KBM-7 (cell line): ENCODE results near the gene TMEM183A.

Source experiments
- DNase-seq: peaks from one replicate; pipeline ENCODE4 v3.0.0-alpha.2; 2015
- in situ Hi-C: fragments of 300-500 bp; cut with MboI; formaldehyde crosslinking; loops from 2 replicates; pipeline ENCODE4 v1.14.3; 2020; ENCODE audit warnings: low sequenced_read_pairs, low pct_unique_long_range_greater_than_20kb, mixed read lengths

TMEM183A gene

GRCh38 chr1:203006948-203007871 lies at the start of gene TMEM183A:
Gene TMEM183A (plus strand): TSS chr1:203007374. CDS start chr1:203007466, 92 bp downstream.
- in situ Hi-C loops: no loop called here
- DNase-seq: peak; percentile 96

- DNase-seq: peak; percentile 85
- in situ Hi-C loops: no loop called here
Observed at GRCh38 chr1:202957733-202958543, 49.2 kb upstream of the TMEM183A start, which contains the start of gene ADIPOR1. Gene ADIPOR1 (minus strand): TSS chr1:202958312. CDS start chr1:202951070, 7,242 bp downstream.

GRCh38 chr1:202958544-202959275 lies 48.5 kb upstream of the TMEM183A start:
- no peak for DNase-seq
- in situ Hi-C loops: no loop called here

GRCh38 chr1:202959276-202959620 lies 47.9 kb upstream of the TMEM183A start:
- peak; percentile 15 for DNase-seq
- in situ Hi-C loops: no loop called here

DNA sequence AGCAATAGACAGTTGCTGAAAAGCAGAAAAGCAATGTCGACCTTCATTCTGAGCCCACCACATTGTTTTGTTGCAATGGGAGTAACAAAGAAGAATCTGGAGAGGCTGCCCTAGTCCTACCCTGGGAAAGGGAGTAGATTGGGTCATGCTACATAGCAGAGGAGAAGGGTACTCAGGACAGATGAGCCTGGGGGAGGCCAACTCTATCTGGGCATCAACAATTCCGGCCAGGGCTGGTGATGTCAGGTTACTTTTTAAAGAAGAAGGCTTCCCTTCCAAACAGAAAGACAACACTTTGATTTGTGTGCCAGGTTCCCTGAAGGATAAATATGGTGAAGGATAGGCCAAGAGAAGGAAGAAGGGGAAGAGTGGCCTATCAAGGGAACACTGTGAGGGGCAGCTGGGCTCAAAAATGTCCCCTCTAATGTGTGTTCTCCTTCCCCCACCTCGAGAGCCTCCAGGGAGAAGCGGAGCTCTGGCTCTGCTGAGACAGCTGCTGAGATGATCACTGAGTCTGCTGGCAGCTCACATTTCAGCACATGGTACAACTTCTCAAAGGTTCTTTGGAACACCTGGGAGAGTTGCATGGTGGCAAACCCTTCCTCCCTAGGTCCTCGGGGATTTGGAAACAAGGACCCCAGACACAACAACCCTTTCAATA lies 45.8 kb upstream of the TMEM183A start:
- in situ Hi-C loops: no loop called here
- no peak for DNase-seq

DNA sequence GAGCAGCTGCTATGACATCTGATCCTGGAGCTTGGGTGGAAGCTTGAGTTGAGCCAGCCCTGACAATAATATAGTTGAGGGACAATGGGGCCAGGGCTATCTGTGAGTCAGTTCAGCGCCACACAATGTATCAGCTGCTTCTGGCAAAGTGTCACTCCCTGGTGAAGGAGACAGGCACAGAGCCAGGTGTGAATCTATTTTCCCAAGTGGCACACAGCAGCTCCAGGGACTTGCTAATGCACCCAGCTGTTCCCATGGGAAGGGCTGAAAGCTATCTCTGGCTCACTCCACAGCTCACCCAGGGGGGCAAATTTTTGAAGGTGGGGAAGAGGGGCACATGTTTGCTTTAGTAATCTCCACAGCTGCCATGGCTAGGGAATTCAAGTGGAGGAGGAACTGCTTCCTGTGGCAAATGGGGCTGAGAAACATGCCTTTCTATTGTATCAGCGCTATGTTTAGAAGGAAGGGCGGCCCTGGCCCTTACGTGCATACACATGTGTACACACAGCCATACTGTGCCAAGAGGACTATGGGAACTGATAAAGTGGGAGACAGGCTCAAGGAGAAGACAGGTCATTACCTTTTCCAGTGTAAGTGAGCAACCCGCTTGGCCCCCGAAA lies 42.3 kb upstream of the TMEM183A start:
- in situ Hi-C loops: no loop called here
- no peak for DNase-seq

DNA sequence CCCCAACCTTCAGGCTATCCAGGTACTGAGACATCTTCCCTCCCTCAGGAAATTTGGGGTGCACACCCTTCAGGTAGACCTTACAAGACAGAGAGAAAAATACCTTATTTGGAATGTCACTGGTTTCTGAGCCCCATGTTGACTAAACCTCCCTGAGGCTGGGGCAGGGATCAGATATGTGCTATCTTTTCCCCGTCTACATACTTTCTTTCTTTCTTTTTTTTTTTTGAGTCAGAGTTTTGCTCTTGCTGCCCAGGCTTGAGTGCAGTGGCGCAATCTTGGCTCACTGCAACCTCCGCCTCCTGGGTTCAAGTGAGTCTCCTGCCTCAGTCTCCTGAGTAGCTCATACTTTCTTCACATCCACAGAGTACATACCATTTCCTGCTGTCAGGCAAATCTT lies 41.8 kb upstream of the TMEM183A start:
- in situ Hi-C loops: no loop called here
- DNase-seq: no peak

DNA sequence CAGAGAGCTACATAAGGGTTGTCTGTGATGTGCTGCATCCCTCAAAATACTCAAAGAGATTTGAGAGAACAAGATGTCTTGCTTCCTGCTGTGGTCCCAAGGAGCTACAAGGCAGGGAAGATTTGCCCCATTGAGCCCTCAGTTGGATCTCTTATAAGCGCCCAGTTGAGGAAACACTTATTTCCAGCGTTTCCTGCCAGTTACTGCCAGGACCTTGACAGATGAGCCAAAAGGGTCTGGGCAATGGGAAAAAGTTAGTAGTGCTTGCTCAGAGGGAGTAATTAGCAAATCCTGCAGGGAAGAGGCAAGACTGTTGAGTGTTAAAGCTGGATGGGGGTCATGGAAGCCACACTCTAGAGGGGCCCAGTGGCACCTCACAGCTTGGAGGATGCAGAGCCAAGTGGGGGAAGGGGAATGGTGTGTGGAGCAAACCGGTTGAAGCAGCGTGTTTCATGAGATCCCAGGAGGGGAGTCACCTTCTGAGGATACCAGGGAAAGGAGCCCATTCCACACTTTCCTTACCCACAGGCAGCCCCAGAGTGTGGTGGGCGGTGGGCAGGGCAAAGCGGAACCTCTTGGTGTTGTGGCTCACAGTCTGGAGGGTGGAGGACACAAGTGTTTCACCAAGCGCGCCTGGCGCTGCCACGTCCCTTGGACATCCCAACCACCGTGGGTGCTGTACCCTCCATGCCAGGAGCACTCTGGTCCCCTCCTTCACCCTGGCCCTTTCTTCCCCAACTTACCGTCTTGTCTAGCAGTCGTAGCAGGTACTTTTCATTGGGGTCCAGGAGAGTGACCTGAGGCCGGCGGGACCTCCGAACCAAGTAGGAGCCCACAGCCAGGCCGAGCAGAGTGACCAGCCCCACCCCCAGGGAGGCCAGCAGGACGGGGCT lies 40.9 kb upstream of the TMEM183A start:
- no peak for DNase-seq
- in situ Hi-C loops: no loop called here

DNA sequence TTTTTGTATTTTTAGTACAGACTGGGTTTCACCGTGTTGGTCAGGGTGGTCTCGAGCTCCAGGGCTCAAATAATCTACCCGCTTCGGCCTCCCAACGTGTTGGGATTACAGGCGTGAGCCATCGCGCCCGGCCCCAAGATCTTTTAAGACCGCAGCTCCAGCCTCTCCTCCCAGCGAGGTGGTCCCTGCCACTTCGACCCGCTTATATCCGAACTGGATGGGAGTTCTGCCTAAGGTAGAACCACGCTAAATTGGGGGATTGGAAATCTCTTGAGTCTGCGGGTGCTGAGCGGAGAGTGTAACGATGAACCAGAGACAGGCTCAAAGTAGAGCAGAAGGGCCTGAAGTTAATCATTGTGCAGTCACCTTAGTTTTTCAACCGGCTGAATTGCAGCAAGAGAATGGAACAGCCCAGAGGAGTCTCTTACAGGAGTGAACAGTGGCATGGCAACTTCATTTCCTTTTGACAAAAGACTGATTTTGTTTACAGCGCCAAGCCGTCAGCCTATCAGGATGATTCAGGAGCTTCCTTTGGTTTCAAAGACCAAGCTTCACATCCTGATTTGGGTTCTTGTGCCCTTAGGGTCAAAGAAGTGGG lies 39.4 kb upstream of the TMEM183A start:
- peak; percentile 57 for DNase-seq
- in situ Hi-C loops: no loop called here

DNA sequence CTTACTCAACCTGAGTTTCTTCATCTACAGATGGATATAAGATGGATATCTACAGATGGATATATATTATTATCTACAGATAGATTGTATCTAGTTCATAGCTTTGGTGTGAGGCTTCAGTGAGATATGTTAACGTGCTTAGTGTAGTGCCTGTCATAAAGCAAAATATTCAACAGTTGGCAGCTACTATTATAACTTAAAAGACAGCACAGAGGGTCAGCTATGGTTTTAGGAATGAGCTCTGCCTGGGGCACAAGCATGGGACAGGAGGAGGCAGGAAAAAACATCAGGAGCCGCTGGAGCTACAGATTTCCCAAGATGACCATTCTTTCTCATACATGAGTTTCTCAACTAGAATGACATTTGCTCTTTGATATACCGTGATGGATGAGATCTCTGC lies 38.8 kb upstream of the TMEM183A start:
- DNase-seq: no peak
- in situ Hi-C loops: no loop called here

DNA sequence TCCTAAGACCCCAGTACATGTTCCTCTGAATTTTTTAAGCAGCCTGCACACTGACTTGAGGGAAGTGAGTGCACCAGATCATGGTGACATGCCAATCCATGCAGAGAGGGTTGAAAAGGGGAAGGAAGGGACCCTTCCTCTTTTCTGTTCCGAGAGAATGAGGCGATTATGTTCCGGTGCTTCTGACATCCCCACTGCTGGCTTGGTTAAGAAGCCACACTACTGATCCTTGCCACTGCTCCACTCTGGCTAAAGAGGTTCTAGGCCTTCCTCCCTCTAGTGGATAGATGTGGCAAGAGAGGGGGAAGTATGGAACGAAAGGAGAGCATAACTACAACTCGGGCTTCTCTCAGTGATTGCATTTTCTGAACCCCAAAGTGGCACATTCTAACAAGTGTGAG lies 38.3 kb upstream of the TMEM183A start:
- DNase-seq: peak; percentile 98

DNA sequence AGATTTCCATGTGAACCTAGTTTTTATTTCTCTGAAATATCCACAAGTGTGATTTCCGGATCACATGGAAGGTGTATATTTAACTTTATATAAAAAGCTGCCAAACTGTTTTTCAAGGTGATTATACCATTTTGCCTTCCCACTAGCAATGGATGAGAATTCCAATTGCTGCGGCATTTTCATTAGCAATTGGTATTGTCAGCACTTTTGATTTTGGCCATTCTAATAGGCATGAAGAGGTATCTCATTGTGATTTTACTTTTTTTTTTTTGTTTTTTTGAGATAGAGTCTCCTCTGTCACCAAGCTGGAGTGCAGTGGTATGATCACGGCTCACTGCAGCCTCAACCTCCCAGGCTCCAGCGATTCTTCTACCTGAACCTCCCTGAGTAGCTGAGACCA lies 35.1 kb upstream of the TMEM183A start:
- in situ Hi-C loops: no loop called here
- no peak for DNase-seq

More for the DNA sequence above, 38.3 kb upstream of the TMEM183A start:
- in situ Hi-C loops: no loop called here

DNA sequence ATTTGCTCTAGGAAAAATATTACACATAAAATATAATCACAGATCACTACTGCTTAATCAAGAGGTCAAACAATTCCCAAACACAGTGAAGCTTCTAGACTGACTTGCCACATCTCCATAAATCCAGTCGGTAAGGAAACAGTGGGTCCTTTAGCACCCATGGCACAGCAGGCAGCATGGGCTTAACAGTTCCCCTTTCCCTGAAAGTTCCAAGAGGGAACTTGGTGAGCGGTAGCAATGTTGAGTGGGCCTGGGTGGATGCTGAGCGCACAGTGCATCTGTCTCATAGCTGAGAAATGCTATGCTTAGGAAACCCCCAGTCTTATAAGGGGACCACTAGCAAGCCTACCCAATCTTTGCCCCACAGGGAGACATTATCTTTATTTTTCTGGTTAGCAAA lies 32.3 kb upstream of the TMEM183A start:
- DNase-seq: no peak
- in situ Hi-C loops: no loop called here

DNA sequence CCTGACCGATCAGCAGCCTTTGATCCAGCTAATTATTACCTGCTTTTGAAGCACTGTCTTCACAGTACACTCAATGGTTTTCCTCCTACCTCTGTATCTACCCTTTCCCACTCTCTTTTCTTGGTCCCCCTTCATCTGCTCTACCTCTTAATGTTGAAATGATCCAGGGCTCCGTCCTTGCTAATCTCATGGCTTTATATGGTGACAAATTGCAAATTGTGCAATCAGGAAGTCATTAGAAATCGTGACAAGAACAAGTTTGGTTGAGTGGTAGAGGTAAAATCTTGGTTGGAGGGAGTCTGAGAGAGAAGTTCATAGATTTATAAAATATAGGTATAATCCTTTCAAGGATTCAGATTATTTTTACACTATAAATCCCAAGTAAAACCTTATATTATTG lies 30.5 kb upstream of the TMEM183A start:
- DNase-seq: peak; percentile 13
- in situ Hi-C loops: no loop called here

DNA sequence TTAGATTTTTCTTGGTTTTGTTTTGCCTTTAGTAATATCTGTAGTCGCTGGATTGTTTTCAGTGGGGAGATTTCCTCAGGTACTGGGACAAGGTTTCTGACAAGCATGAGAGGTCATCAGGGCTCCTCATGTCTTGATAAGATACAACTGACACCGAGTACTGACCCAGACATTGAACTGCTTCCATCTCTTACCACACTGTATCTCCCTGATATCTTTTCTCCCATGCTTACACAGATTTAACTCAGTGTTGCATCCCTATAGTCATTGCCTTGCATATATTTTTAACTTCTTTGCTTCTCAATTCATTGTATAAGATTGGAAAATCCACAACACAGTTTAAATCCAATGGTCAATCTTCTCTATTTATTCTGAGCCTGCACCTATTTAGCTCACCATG lies 27.7 kb upstream of the TMEM183A start:
- DNase-seq: no peak
- in situ Hi-C loops: no loop called here

DNA sequence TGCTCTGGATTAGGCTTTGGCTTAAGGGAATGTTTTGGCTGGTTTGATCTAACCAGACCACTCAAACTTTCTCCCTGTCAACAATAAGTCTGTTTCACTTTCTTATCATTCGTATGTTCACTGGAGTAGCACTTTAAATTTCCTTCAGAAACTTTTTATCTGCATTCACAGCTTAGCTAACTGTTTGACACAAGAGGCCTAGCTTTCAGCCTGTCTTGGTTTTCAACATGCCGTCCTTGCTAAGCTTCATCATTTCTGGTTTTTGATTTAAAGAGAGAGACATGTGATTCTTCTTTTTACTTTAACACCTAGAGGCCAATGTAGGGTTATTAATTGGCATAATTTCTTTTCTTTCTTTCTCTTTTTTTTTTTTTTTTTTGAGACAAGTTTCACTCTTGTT lies 25.2 kb upstream of the TMEM183A start:
- no peak for DNase-seq
- in situ Hi-C loops: no loop called here

GRCh38 chr1:202982715-202983430 lies 24.3 kb upstream of the TMEM183A start:
- in situ Hi-C loops: no loop called here
- DNase-seq: no peak
